ENCODE measurements around the gene CENPX. TPM values are rescaled to one million over a fixed set of nuclear protein-coding genes. Genes with fewer than 3 reads are reported as not detected.

Gene CENPX
- total and polyA plus RNA-seq, 2 of the 13 experiments (the other 11 are each of a cell fraction or from before 2014, with no cell fraction given), result 92.7 to 170 TPM

DNA sequence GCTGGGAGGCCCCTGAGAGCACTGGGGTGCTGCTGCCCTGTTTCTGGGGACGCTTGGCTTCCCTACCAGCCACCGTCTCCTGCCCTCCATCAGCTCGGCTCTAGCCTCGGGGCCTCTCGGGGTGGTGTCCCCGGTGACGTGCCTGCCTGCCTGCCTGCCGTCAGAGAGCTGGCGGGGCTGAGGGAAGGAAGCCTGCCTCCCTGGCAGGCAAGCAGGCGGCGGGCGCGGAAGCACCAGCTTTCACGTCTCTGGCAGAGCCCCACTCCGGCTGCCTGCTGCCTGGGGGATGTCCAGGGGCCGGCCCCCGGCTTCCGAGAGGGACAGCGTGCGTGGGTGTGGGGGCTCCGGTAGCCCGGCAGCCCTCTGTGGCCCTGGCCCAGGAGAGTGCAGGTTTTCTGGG is 9.3 kb downstream of the CENPX start:
- ChIA-PET CTCF (ENCODE audit: low intra/inter-chr PET ratio, low total read pairs) (no interaction called here), POLR2A (interaction anchor here (0.7 to 14.1 kb wide), 8 partner anchors 9 to 311 kb away, joined by 3 to 470 read pairs (median 6); partner anchors contain the start of genes CENPX, DCXR, LRRC45 and MAFG)
- no peak overlapping the region for H2AFZ ChIP-seq (ENCODE audit: low read length)
- H3K4me1 ChIP-seq (ENCODE audit: insufficient read depth, low read length), result peaks cover 92% of the 10 kb centered on the region
- in situ Hi-C loops (cut with HindIII; ENCODE audit: extremely low pct_ligation_motif_present, low pct_unique_long_range_greater_than_20kb) (no loop called here), intact Hi-C loops (cut with micrococcal nuclease; ENCODE audit: unreplicated experiment) (no loop called here)
- WGBS (ENCODE audit: low lambda C conversion rate), result 90% methylated on average over 19 of the region's 22 CpGs
- FAIRE-seq (no peak), ATAC-seq (no peak; the same call in 2 of the 3 replicates), DNase-seq (ENCODE audit: low spot score) (no peak)
- H3K27ac ChIP-seq (ENCODE audit: extremely low read length, insufficient read depth, low read length), result peak overlapping the region; percentile 68
- H3K27me3 ChIP-seq (ENCODE audit: control insufficient read depth in 1 of 2, insufficient read depth in 2 of 2, low read length in 2 of 2), result no peaks in the 10 kb centered on the region
- H3K4me2 ChIP-seq (ENCODE audit: low read depth, low read length), result no peak overlapping the region
- H3K36me3 ChIP-seq (replicated peaks in 1 of 2; ENCODE audit: control insufficient read depth in 1 of 2, insufficient read depth in 2 of 2, low read length in 2 of 2), result peaks cover 40 to 47% of the 10 kb centered on the region in 2 experiments
- H3K9ac ChIP-seq (ENCODE audit: insufficient read depth, low read depth, low read length), result peak overlapping the region; percentile 53
- no peaks in the 10 kb centered on the region for H4K20me1 ChIP-seq (ENCODE audit: insufficient read depth, low read length)
- no peaks in the 10 kb centered on the region for H3K9me3 ChIP-seq (ENCODE audit: low read length)
- H3K4me3 ChIP-seq (replicated peaks in 1 of 3; ENCODE audit: insufficient read depth in 1 of 3, low read depth in 2 of 3, low read length in 3 of 3), result no peak overlapping the region
- BruUV-seq (replicated peaks), result no TSS peak
- TF ChIP-seq ZSCAN31 (CRISPR knock-in tag; IDR thresholded peaks at IDR 0.05; ENCODE audit: low read depth) (no peak), HNRNPK (IDR thresholded peaks at IDR 0.05; ENCODE audit: low read depth, low read length, poor library complexity, severe bottlenecking) (peak; percentile 72), XRCC5 (optimal IDR thresholded peaks at IDR 0.05; ENCODE audit: low read length) (peak; percentile 24), NR2C2 (CRISPR knock-in tag; IDR thresholded peaks at IDR 0.05; ENCODE audit: borderline replicate concordance) (0 out of 2 replicates have a peak, but pooled peaks have one; percentile 9), RBFOX2 (IDR thresholded peaks at IDR 0.05; ENCODE audit: low read depth, low read length) (peak; percentile 97), KDM2A (CRISPR knock-in tag; IDR thresholded peaks at IDR 0.05; ENCODE audit: borderline replicate concordance, low read depth) (0 out of 2 replicates have a peak, but pooled peaks have one; percentile 12), SRSF1 (optimal IDR thresholded peaks at IDR 0.05; ENCODE audit: low read depth, low read length) (peak; percentile 40), ZNF670 (CRISPR knock-in tag; IDR thresholded peaks at IDR 0.05; ENCODE audit: borderline replicate concordance) (no peak), NRL (CRISPR knock-in tag; IDR thresholded peaks at IDR 0.05; ENCODE audit: borderline replicate concordance) (no peak), ZBTB38 (CRISPR knock-in tag; IDR thresholded peaks at IDR 0.05) (peak; percentile 20; the same call in 1 of the 2 replicates), SALL2 (CRISPR knock-in tag; IDR thresholded peaks at IDR 0.05) (no peak), MIER3 (CRISPR knock-in tag; IDR thresholded peaks at IDR 0.05; ENCODE audit: borderline replicate concordance) (no peak), FIP1L1 (IDR thresholded peaks at IDR 0.05; ENCODE audit: borderline replicate concordance, insufficient read depth, low read depth, low read length) (0 out of 2 replicates have a peak, but pooled peaks have one; percentile 31), POLR2G (IDR thresholded peaks at IDR 0.05; ENCODE audit: low read depth, low read length) (0 out of 2 replicates have a peak, but pooled peaks have one; percentile 4), SNRNP70 (IDR thresholded peaks at IDR 0.05; ENCODE audit: low read depth, low read length) (no peak), ZFY (CRISPR knock-in tag; IDR thresholded peaks at IDR 0.05) (no peak), AGO2 (optimal IDR thresholded peaks at IDR 0.05; ENCODE audit: low read depth, low read length) (peak; percentile 97), CENPT (CRISPR knock-in tag; IDR thresholded peaks at IDR 0.05; ENCODE audit: low read depth) (no peak), TCF7 (IDR thresholded peaks at IDR 0.05; ENCODE audit: low read depth) (no peak), ZNF20 (CRISPR knock-in tag; IDR thresholded peaks at IDR 0.05) (no peak), KLF12 (CRISPR knock-in tag; IDR thresholded peaks at IDR 0.05; ENCODE audit: borderline replicate concordance) (no peak), ZNF24 (IDR thresholded peaks at IDR 0.05) (no peak), ZNF768 (CRISPR knock-in tag; IDR thresholded peaks at IDR 0.05) (peak; percentile 45; the same call in 1 of the 2 replicates)
- TF ChIP-seq, protein P1, sequence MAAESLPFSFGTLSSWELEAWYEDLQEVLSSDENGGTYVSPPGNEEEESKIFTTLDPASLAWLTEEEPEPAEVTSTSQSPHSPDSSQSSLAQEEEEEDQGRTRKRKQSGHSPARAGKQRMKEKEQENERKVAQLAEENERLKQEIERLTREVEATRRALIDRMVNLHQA (CRISPR knock-in tag; IDR thresholded peaks at IDR 0.05), result no peak
- H3K79me2 ChIP-seq (ENCODE audit: insufficient read depth, low read length), result no peaks in the 10 kb centered on the region

Measured in HepG2 (cell line).